ENCODE results near the gene AHSG. TPM values are rescaled to one million over a fixed set of nuclear protein-coding genes. Genes with fewer than 3 reads are reported as not detected.
"Not testable (repeated sequence)": the region's sequence is repeated elsewhere in the genome, so short reads cannot be mapped to it uniquely, and the experiment has no call there.

Gene AHSG
- total RNA-seq = not detected in 2 replicates
- long read RNA-seq = 0 reads

DNA sequence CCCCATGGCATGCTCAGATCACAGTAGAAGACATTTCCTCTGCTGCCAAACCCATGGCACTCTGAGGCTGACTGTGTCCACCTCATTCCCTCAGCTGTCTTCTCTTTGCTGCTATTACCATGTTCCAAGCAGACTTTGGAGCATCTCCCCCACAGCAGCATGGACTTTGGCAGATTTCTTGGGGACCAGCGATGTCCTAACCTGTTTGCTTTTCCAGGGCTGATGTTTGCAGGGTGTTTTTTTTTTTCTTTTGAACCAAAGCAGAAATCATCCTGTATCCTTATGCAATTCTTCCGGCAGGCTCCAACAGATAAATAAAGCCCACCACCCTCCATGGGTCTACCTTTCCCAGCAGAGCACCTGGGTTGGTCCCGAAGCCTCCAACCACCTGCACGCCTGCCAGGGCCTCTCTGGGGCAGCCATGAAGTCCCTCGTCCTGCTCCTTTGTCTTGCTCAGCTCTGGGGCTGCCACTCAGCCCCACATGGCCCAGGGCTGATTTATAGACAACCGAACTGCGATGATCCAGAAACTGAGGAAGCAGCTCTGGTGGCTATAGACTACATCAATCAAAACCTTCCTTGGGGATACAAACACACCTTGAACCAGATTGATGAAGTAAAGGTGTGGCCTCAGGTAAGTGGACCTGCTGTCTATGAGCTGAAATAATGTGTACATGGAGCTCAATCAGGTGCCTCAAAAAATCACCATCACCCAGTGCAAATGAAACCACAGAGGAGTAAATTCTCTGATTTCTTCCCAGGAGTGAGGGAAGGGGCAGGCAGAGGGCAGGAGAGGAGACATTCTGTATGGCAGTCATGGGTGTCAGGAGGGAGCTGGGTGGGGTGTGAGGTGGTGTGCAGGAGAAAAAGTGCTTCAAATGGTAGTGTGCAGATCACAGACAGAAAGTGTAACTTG is at the start of gene AHSG:
TSS of gene AHSG (plus strand) at position 340 of the 916 bp plus-strand sequence. CDS start at position 422, 82 bp downstream.
- no peak within 1 kb of the TSS for H3K27ac Mint-ChIP-seq (ENCODE audit: unreplicated experiment)
- H3K4me3 Mint-ChIP-seq (ENCODE audit: unreplicated experiment) = no peak within 1 kb of the TSS
- no peak for DNase-seq (ENCODE audit: extremely low spot score, unreplicated experiment)
- H3K4me1 Mint-ChIP-seq (ENCODE audit: unreplicated experiment) = peaks cover 20% of the 10 kb centered on the region
- H3K36me3 Mint-ChIP-seq (ENCODE audit: unreplicated experiment) = no peaks in the 10 kb centered on the region
- peaks cover 27% of the 10 kb centered on the region for H3K27me3 Mint-ChIP-seq (ENCODE audit: unreplicated experiment)
- no peaks in the 10 kb centered on the region for H3K9me3 Mint-ChIP-seq (ENCODE audit: unreplicated experiment)
- TF ChIP-seq, protein P1, sequence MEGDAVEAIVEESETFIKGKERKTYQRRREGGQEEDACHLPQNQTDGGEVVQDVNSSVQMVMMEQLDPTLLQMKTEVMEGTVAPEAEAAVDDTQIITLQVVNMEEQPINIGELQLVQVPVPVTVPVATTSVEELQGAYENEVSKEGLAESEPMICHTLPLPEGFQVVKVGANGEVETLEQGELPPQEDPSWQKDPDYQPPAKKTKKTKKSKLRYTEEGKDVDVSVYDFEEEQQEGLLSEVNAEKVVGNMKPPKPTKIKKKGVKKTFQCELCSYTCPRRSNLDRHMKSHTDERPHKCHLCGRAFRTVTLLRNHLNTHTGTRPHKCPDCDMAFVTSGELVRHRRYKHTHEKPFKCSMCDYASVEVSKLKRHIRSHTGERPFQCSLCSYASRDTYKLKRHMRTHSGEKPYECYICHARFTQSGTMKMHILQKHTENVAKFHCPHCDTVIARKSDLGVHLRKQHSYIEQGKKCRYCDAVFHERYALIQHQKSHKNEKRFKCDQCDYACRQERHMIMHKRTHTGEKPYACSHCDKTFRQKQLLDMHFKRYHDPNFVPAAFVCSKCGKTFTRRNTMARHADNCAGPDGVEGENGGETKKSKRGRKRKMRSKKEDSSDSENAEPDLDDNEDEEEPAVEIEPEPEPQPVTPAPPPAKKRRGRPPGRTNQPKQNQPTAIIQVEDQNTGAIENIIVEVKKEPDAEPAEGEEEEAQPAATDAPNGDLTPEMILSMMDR (IDR thresholded peaks at IDR 0.05) = no peak

DNA sequence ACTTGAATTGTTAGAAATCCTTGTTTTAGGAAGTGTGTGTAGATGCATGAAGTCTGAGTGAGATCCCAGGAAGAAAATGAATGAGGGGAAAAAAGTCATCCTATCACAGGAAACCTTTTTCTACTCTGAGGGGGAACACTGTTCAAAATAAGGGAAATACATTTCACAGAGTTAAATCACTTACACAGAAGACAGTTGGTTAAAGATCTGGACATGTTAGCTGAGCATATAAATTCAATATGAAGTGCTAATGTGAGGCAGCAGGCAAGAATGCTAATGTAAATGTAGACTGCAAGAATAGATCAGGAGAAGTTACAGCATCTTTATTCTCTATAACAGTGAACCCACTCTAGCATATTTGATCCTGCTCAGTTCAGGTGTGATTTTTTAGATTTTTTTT is 48.3 kb upstream of the AHSG start:
- DNase-seq (ENCODE audit: extremely low spot score, unreplicated experiment) = no peak
- H3K36me3 Mint-ChIP-seq (ENCODE audit: unreplicated experiment) = peaks cover 13% of the 10 kb centered on the region
- no peak overlapping the region for H3K27ac Mint-ChIP-seq (ENCODE audit: unreplicated experiment)
- peaks cover 24% of the 10 kb centered on the region for H3K4me1 Mint-ChIP-seq (ENCODE audit: unreplicated experiment)
- no peaks in the 10 kb centered on the region for H3K27me3 Mint-ChIP-seq (ENCODE audit: unreplicated experiment)
- TF ChIP-seq, protein P1 (IDR thresholded peaks at IDR 0.05) = no peak
- H3K9me3 Mint-ChIP-seq (ENCODE audit: unreplicated experiment) = no peaks in the 10 kb centered on the region
- H3K4me3 Mint-ChIP-seq (ENCODE audit: unreplicated experiment) = no peak overlapping the region

GRCh38 chr3:186566772-186567071 is 46.1 kb upstream of the AHSG start:
- TF ChIP-seq, protein P1 (IDR thresholded peaks at IDR 0.05) = no peak
- Mint-ChIP-seq H3K36me3 (ENCODE audit: unreplicated experiment) (peaks cover 8% of the 10 kb centered on the region), H3K4me1 (ENCODE audit: unreplicated experiment) (peaks cover 38% of the 10 kb centered on the region), H3K9me3 (ENCODE audit: unreplicated experiment) (no peaks in the 10 kb centered on the region), H3K27ac (ENCODE audit: unreplicated experiment) (peak overlapping the region; percentile 91), H3K4me3 (ENCODE audit: unreplicated experiment) (peak overlapping the region; percentile 92), H3K27me3 (ENCODE audit: unreplicated experiment) (no peaks in the 10 kb centered on the region)
- DNase-seq (ENCODE audit: extremely low spot score, unreplicated experiment) = no peak

- TF ChIP-seq, protein P1 (IDR thresholded peaks at IDR 0.05) = no peak
- no peaks in the 10 kb centered on the region for H3K27me3 Mint-ChIP-seq (ENCODE audit: unreplicated experiment)
- H3K4me1 Mint-ChIP-seq (ENCODE audit: unreplicated experiment) = peaks cover 41% of the 10 kb centered on the region
- H3K4me3 Mint-ChIP-seq (ENCODE audit: unreplicated experiment) = peak within 1 kb of the TSS; percentile 92
- peak within 1 kb of the TSS; percentile 91 for H3K27ac Mint-ChIP-seq (ENCODE audit: unreplicated experiment)
- no peaks in the 10 kb centered on the region for H3K9me3 Mint-ChIP-seq (ENCODE audit: unreplicated experiment)
- DNase-seq (ENCODE audit: extremely low spot score, unreplicated experiment) = peak; percentile 98
- peaks cover 5% of the 10 kb centered on the region for H3K36me3 Mint-ChIP-seq (ENCODE audit: unreplicated experiment)
These were observed 45.6 kb upstream of the AHSG start, which contains the start of gene TBCCD1 for GRCh38 chr3:186567072-186567921. TSS of gene TBCCD1 (minus strand) at chr3:186567339. CDS start at chr3:186564329, 3,010 bp downstream.

GRCh38 chr3:186569361-186569760 is 43.5 kb upstream of the AHSG start:
- H3K27me3 Mint-ChIP-seq (ENCODE audit: unreplicated experiment); H3K27ac Mint-ChIP-seq (ENCODE audit: unreplicated experiment); DNase-seq (ENCODE audit: extremely low spot score, unreplicated experiment); H3K9me3 Mint-ChIP-seq (ENCODE audit: unreplicated experiment); H3K36me3 Mint-ChIP-seq (ENCODE audit: unreplicated experiment): not testable (repeated sequence)
- Mint-ChIP-seq H3K4me3 (ENCODE audit: unreplicated experiment) (peak overlapping the region; percentile 90), H3K4me1 (ENCODE audit: unreplicated experiment) (peaks cover 41% of the 10 kb centered on the region)
